Spleen (tissue), 3 donors: ENCODE data around the gene MTG1.

Experiments
- POLR2A ChIP-seq, 3 donors: fragments of 450-650 bp; IDR thresholded peaks; one replicate each; pipeline ENCODE4 v1.5.1; 2017; ENCODE audit warnings: antibody characterized with exemption in 3 of 3, mild to moderate bottlenecking in 1 of 3
- POLR2AphosphoS5 ChIP-seq, 3 donors: sonication (generic); formaldehyde crosslinking; IDR thresholded peaks; one replicate each; pipeline ENCODE4 v1.5.1; 2017; ENCODE audit warnings: antibody characterized with exemption in 3 of 3

- TF ChIP-seq POLR2AphosphoS5 (IDR thresholded peaks at IDR 0.05) = no peak
- TF ChIP-seq POLR2A (IDR thresholded peaks at IDR 0.05) = no peak
Measured at GRCh38 chr10:133355266-133355665, 38.7 kb upstream of the MTG1 start.
